HG03457 (cell line): Measurements from ENCODE around the gene SNX10.

Experiments
- ATAC-seq: cut with Tn5 transposase; IDR thresholded peaks from one replicate; pipeline ENCODE4 v1.9.1; 2021; ENCODE audit warnings: moderate number of reproducible peaks; ENCODE audit not compliant: unreplicated experiment

SNX10 gene

GRCh38 chr7:26332698-26333097 lies 41.0 kb downstream of the SNX10 start:
- ATAC-seq, result no peak

- ATAC-seq, result no peak
Observed at GRCh38 chr7:26334166-26334859, 42.7 kb downstream of the SNX10 start.

GRCh38 chr7:26337232-26337865 lies 45.7 kb downstream of the SNX10 start:
- no peak for ATAC-seq

- ATAC-seq, result no peak
Observed at GRCh38 chr7:26340476-26341018, 48.9 kb downstream of the SNX10 start.

GRCh38 chr7:26343320-26343832 lies 51.7 kb downstream of the SNX10 start:
- no peak for ATAC-seq

- ATAC-seq, result no peak
Observed at GRCh38 chr7:26343837-26344236, 52.2 kb downstream of the SNX10 start.

- no peak for ATAC-seq
Observed at GRCh38 chr7:26345202-26345601, 53.5 kb downstream of the SNX10 start.

- no peak for ATAC-seq
Observed at GRCh38 chr7:26345837-26346236, 54.2 kb downstream of the SNX10 start.

GRCh38 chr7:26346611-26347203 lies 55.0 kb downstream of the SNX10 start:
- ATAC-seq, result no peak

GRCh38 chr7:26348234-26348851 lies 56.7 kb downstream of the SNX10 start:
- ATAC-seq, result no peak

- no peak for ATAC-seq
Observed at GRCh38 chr7:26349005-26349915, 57.6 kb downstream of the SNX10 start.

GRCh38 chr7:26351171-26351570 lies 59.5 kb downstream of the SNX10 start:
- ATAC-seq, result no peak

GRCh38 chr7:26356229-26356628 lies 64.6 kb downstream of the SNX10 start:
- ATAC-seq, result no peak

- no peak for ATAC-seq
Observed at GRCh38 chr7:26356929-26357798, 65.5 kb downstream of the SNX10 start.

GRCh38 chr7:26357799-26358151 lies 66.1 kb downstream of the SNX10 start:
- ATAC-seq, result no peak

GRCh38 chr7:26360650-26361049 lies 69.0 kb downstream of the SNX10 start:
- no peak for ATAC-seq

- no peak for ATAC-seq
Observed at GRCh38 chr7:26361637-26362036, 70.0 kb downstream of the SNX10 start.

- ATAC-seq, result no peak
Observed at GRCh38 chr7:26363465-26363864, 71.8 kb downstream of the SNX10 start.

- ATAC-seq, result no peak
Observed at GRCh38 chr7:26365077-26365900, 73.6 kb downstream of the SNX10 start.
